Sigmoid colon (tissue), 4 donors: ENCODE results near the gene YPEL2.

Experiments used
- POLR2A ChIP-seq, 2 donors: fragments of 450-650 bp; IDR thresholded peaks; one replicate each; pipeline ENCODE4 v1.6.1; 2016; ENCODE audit warnings: antibody characterized with exemption in 2 of 2, mild to moderate bottlenecking in 2 of 2, moderate library complexity in 2 of 2
- POLR2AphosphoS5 ChIP-seq, 4 donors: sonication (generic); formaldehyde crosslinking; IDR thresholded peaks; one replicate each; pipeline ENCODE4 v1.6.1; 2017; ENCODE audit warnings: antibody characterized with exemption in 4 of 4

- no peak for TF ChIP-seq POLR2A (IDR thresholded peaks at IDR 0.05)
- no peak for TF ChIP-seq POLR2AphosphoS5 (IDR thresholded peaks at IDR 0.05)
These were observed 45.1 kb downstream of the YPEL2 start for GRCh38 chr17:59376506-59376905.
